ENCODE measurements around the gene UBE2Z.
A peak's percentile ranks its signal among the peaks of the same experiment; 100 is the strongest.
"Not testable (repeated sequence)": the region's sequence is repeated elsewhere in the genome, so short reads cannot be mapped to it uniquely, and the experiment has no call there.

UBE2Z gene

GRCh38 chr17:48903401-48903800 is 4.8 kb upstream of the UBE2Z start:
- FAIRE-seq (no peak), DNase-seq (ENCODE audit: insufficient read length, low spot score) (no peak)

GRCh38 chr17:48904428-48904827 is 3.8 kb upstream of the UBE2Z start:
- peak; percentile 40 for FAIRE-seq
- no peak for DNase-seq (ENCODE audit: insufficient read length, low spot score)

- DNase-seq (ENCODE audit: insufficient read length, low spot score) = no peak
- FAIRE-seq = no peak
These were observed 2.2 kb upstream of the UBE2Z start for GRCh38 chr17:48905987-48906515.

- DNase-seq (ENCODE audit: insufficient read length, low spot score) = no peak
- no peak for FAIRE-seq
These were observed 527 bp upstream of the UBE2Z start for GRCh38 chr17:48907713-48908046.

GRCh38 chr17:48908853-48909394 is 717 bp downstream of the UBE2Z start:
- DNase-seq (ENCODE audit: insufficient read length, low spot score) (peak; percentile 97), FAIRE-seq (peak; percentile 96)

GRCh38 chr17:48909783-48910182 is 1.6 kb downstream of the UBE2Z start:
- FAIRE-seq = no peak
- DNase-seq (ENCODE audit: insufficient read length, low spot score) = no peak

GRCh38 chr17:48910370-48910769 is 2.2 kb downstream of the UBE2Z start:
- FAIRE-seq = no peak
- DNase-seq (ENCODE audit: insufficient read length, low spot score) = no peak

- FAIRE-seq = no peak
These were observed 4.3 kb downstream of the UBE2Z start for GRCh38 chr17:48912476-48912875.

GRCh38 chr17:48915459-48916282 is 7.5 kb downstream of the UBE2Z start:
- FAIRE-seq = peak; percentile 40
- DNase-seq (ENCODE audit: insufficient read length, low spot score) = peak; percentile 62

More at GRCh38 chr17:48912476-48912875, 4.3 kb downstream of the UBE2Z start:
- no peak for DNase-seq (ENCODE audit: insufficient read length, low spot score)

- peak; percentile 44 for FAIRE-seq
- no peak for DNase-seq (ENCODE audit: insufficient read length, low spot score)
These were observed 17.2 kb downstream of the UBE2Z start for GRCh38 chr17:48925251-48925990.

GRCh38 chr17:48925991-48926342 is 17.8 kb downstream of the UBE2Z start:
- no peak for DNase-seq (ENCODE audit: insufficient read length, low spot score)
- no peak for FAIRE-seq

- no peak for DNase-seq (ENCODE audit: insufficient read length, low spot score)
- no peak for FAIRE-seq
These were observed 20.0 kb downstream of the UBE2Z start for GRCh38 chr17:48927978-48928745.

GRCh38 chr17:48928876-48929811 is 20.9 kb downstream of the UBE2Z start:
- FAIRE-seq (no peak), DNase-seq (ENCODE audit: insufficient read length, low spot score) (no peak)

GRCh38 chr17:48929812-48930165 is 21.6 kb downstream of the UBE2Z start:
- FAIRE-seq (peak; percentile 20), DNase-seq (ENCODE audit: insufficient read length, low spot score) (no peak)

GRCh38 chr17:48930435-48930873 is 22.2 kb downstream of the UBE2Z start:
- no peak for DNase-seq (ENCODE audit: insufficient read length, low spot score)
- FAIRE-seq = no peak

- FAIRE-seq (no peak), DNase-seq (ENCODE audit: insufficient read length, low spot score) (no peak)
These were observed 24.8 kb downstream of the UBE2Z start for GRCh38 chr17:48933035-48933434.

GRCh38 chr17:48944515-48945260 is 36.5 kb downstream of the UBE2Z start, which contains the start of gene SNF8:
SNF8 (minus strand) TSS chr17:48944842; CDS start chr17:48944734, 108 bp downstream.
- FAIRE-seq (peak; percentile 98), DNase-seq (ENCODE audit: insufficient read length, low spot score) (peak; percentile 99)

GRCh38 chr17:48945261-48945651 is 37.0 kb downstream of the UBE2Z start:
- not testable (repeated sequence) for FAIRE-seq; DNase-seq (ENCODE audit: insufficient read length, low spot score)

- DNase-seq (ENCODE audit: insufficient read length, low spot score) = no peak
- FAIRE-seq = no peak
These were observed 43.4 kb downstream of the UBE2Z start for GRCh38 chr17:48951572-48951971.

Data from HTR-8/SVneo (cell line).